ENCODE results near the gene TUBB2A.
A peak's percentile ranks its signal among the peaks of the same experiment; 100 is the strongest.
"Not testable (repeated sequence)": the region's sequence is repeated elsewhere in the genome, so short reads cannot be mapped to it uniquely, and the experiment has no call there.

Gene TUBB2A

DNA sequence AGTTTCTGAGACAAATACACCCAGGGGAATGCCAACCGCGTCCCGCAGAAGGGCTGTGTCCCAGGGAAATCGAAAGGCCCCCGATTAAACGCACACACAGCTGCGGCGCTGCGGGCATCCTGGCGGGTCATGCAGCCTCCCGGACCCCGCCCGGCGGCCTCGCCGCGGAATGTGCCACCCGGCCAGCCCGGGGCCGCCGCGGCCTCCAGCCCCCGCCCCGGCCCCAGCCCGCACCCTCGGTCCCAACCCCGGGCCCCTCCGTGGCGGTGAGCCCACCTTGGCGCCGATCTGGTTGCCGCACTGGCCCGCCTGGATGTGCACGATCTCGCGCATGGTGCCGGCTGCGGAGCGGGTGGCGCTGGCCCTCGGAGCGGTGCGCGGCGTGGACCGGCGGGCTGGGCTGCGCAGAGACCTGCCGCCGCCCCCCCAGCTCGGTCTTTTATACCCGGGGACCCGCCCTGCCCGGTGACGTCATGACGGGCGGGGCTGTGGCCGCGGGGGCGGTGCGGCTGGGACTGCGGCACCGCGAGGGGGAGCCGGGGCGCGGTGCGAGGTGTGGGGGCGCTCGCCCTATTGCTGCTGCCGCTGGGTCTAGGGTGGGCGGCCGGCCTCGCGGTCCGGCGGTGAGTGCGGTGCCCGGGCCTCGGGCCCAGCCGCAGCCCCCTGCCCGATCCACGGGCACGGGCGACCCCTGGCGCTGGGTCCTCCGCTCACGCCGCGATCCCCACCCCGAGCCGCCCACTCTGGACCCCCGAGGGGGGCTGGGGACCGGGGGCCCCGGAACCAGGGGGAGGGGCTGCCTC, at the start of gene TUBB2A:
TSS of gene TUBB2A (minus strand) at position 414 of the 803 bp plus-strand sequence. CDS start at position 333, 81 bp downstream.
- peak; percentile 80 to 83 (median 80) for DNase-seq

DNA sequence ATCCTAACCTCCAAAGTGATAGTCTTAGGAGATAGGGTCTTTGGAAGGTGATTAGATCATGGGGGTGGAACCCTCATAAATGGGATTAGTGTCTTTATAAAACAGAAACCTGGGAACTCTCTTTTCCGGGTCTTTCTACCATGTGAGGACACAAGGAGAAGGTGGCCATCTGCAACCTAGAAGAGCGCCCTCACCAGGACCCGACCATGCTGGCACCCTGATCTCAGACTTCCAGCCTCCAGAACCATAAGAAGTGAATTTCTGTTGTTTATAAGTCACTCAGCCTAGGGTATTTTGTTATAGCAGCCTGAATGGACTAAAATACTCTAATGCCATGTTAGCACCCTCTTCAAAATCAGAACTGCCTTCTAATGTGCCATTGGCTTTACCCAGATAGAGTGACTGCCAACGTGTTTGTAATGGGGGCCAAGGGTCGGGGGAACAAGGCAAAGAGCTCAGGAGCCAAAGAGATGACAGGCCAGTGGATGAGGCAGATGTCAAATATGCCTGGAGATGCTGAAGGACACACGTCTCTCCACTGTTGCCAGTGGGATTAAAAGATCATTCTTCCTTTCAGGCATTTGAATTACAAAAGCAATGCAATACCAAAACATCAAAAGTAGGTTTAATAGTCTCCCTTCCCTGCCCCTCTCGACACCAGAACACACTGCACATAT, 49.1 kb upstream of the TUBB2A start:
- no peak for DNase-seq

DNA sequence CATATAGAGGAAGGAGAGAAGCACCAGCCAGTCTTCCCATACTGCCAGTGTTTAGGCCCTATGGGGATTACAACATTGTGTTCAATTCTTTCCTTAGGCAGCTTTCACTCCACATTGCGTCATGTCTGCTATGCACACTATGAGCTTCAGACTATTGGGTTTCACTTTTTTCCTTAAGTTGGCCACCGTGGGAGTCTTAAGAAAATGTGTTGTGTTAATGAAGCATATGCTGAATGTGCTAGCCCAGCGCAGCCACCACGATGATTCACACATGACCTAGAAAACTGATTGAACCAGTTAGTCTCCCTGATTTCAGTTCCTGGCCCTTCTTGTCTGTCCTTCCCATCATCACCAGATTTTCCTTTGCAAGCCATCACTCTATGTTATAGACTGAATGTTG, 48.6 kb upstream of the TUBB2A start:
- DNase-seq = no peak

DNA sequence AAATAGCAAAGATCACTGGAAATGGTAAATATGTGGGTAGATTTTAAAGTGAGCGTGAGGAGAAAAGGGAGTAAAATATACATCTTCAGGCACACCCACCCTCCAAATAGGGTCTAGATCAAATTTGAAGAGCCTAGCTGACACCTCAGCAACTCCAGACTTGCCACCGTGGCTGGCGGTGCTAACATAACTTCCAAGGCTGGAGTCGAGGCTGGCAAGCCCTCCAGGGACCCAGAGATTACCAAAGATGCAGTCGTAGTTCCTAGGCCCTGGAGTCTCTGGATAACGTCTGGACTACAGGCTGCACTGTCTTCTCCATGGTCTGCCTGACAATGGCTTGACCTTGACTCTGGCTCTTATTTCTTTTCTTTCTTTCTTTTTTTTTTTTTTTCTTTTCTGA, 47.6 kb upstream of the TUBB2A start:
- DNase-seq = no peak

DNA sequence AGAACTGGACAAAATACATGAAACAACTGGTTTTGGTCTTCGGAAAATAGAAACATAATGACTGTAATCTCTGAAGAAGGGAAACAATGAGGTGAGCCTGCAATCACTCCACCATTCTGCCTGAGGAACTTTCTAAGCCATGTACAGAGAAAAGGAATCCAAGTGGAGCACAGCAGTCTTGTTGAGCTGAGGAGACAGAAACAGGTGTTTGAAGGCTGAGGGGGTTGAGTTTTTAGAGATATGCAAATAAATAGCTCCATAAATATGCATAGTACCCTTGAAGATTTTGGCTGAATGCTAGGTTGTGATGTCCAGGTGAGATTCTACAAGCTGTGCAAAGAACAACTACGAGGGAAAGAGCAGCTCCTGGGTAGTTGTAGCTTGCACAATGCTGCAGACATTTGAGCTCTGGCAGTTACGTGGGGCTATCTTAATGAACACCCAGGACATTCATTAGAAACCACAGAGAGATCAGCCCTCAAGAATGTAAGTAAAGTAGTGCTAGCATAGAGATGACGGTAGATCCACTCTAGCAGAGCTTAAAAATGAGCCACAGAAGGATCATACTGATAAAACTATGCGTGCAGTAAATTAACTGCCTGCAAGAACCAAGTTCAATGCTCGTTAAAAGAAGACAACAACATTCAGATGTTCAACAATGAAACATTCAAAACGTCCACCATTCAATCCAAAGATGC, 45.8 kb upstream of the TUBB2A start:
- DNase-seq = no peak

DNA sequence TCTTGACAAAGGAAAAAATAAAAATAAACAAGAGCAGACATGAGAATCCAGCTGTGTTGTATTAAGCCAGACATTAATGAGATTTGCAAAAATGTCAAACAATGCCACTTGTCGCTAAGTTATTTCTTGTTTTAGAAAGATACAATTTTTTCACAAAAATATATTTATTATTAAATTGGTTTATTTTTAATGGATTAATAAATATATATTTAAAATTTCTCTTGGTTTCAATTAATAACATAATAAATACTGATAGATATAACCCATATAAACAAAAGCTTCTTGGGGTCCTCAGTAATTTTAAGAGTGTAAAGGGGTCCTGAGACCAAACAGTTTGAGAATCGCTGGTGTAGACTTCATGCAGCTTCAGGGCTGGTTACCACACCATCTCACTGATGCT, 44.0 kb upstream of the TUBB2A start:
- DNase-seq = no peak

DNA sequence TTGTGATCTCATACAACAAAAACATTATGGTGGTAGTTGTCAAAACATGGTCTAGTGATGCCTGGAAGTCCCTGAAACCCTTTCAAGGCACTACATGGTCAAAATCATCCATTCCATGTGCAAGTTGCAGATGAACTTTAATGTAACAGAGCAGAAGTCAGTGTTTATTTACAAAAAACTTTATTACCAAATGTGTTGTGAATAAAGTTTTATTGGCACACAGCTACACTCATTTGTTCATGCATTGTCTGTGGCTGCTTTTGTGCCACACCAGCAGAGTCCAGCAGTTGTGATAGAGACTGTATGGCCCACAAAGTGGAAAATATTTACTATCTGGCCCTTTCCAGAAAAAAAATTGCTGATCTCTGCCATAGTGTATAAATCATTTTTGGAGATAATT, 43.3 kb upstream of the TUBB2A start:
- no peak for DNase-seq

DNA sequence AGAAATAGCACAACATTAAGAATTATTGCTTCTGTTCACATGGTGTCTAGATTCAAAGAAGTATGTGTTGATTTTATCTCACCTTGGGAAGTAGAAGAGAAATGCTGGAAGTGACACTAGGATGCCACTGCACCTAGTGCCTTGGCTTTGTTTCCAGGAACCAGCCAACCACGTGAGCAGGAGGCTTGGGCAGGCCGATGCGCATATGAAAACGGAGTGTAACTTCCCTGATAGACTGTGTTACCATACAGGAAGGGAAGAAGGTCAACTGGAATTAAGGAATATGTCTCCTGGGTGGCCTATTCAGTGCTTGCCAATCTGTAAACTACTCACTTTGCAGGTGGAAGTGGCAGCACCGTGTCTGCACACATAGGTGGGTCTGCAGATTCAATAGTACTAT, 42.0 kb upstream of the TUBB2A start:
- no peak for DNase-seq

DNA sequence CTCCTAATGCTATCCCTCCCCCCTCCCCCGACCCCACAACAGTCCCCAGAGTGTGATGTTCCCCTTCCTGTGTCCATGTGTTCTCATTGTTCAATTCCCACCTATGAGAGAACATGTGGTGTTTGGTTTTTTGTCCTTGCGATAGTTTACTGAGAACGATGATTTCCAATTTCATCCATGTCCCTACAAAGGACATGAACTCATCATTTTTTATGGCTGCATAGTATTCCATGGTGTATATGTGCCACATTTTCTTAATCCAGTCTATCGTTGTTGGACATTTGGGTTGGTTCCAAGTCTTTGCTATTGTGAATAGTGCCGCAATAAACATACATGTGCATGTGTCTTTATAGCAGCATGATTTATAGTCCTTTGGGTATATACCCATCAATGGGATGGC, 40.4 kb upstream of the TUBB2A start:
- DNase-seq = not testable (repeated sequence)

DNA sequence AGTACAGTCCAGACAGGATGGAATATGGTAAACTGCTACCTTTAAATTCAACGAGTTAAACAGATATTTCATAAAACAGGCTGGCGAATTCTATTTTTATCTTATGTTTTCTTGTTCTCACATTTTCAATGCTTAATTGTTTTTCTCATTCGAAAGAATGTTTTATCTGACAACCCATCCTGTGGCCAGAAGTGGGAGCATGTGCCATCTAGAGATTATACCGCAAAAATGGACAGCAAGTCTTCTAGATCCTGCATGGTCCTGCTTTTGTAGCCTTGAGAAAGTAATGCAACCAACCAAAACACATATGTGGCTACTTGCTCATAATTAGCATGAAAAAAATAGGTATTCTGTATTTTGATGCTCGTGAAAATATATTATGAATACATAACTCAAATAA, 39.4 kb upstream of the TUBB2A start:
- DNase-seq = no peak

DNA sequence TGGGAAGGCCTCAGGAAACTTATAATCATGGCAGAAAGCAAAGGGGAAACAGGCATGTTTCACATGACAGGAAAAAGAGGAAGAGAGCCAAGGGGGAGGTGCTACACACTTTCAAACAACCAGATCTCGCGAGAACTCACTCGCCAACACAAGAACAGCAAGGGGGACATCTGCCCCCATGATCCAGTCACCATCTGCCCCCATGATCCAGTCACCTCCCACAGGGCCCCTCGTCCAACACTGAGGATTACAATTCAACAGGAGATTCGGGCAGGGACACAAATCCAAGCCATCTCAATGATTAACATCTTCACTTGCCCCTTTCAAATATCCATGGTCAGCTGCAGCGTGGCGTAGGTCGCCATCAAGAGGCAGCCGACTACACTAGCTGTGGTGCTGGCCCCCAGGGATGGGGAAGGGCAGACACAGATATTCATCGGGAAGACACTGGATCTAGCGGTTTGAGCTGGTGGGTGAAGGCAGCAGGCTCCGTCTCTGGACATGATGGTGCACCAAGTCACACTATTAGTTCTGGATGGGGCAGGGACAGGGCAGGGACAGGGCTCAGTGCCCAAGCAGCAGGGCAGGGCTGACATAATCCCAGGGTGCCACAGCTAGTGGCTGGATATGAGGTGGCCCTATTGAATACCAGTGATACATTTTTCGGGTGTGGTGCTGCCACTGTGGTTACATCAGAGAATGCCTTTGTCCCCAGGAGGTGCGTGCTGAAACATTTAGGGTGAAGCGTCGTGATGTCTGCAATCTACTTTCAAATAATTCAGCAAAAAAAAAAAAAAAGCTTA, 38.6 kb upstream of the TUBB2A start:
- DNase-seq = peak in 1 of 3 experiments; percentile 15

DNA sequence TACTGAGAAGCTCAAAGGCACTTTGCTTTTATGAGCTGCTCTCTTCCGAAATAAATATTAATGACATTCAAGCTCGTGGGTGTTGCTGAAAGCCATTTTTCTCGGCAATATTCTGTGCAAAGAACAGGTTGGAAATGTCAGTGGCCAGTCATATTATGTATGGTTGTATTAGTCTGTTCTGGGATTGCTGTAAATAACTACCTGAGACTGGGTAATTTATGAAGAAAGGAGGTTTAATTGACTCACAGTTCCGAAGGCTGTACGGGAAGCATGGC, 38.0 kb upstream of the TUBB2A start:
- DNase-seq = no peak

DNA sequence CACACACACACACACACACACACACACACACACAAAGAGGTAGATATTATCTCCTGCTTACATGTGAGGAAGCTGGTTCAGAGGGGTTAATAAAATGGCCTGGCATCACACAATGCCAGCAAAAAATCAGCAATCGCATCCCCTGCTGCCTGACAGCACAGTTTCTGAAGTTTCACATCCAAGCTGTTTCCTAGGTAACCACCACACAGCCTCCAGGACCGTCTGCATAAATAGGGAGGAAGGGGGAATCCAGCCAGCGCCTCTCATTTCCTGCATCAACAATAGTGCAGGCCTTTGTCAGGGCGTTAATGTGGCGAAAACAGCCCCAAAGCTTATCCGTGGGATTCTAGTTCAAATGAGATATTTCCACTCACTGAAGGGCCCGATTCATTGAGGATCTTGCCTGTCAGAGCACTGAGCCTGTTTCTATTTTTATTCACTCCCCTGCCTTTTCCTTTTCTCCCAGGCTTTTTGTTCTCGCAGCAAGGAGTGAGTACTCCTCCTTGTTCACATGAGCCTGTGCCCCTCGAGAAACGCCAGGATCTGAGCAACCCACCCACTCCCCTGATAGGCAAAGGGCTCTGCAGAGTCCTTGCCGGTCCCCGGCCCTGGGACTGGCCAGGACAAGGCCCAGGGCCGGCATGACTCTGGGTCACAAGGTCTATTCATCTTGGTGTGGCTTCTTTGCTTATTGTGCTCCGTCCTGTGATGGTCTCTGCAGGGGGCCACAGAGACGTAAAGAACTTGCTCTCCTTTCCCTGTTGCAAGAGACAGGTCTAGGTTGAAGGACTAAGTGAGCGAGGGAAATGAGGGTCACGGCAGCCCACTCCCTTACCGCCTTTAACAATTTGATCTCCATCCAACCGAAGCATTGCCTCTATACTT, 37.4 kb upstream of the TUBB2A start:
- DNase-seq = peak in 2 of 3 experiments; percentile 60 to 81

DNA sequence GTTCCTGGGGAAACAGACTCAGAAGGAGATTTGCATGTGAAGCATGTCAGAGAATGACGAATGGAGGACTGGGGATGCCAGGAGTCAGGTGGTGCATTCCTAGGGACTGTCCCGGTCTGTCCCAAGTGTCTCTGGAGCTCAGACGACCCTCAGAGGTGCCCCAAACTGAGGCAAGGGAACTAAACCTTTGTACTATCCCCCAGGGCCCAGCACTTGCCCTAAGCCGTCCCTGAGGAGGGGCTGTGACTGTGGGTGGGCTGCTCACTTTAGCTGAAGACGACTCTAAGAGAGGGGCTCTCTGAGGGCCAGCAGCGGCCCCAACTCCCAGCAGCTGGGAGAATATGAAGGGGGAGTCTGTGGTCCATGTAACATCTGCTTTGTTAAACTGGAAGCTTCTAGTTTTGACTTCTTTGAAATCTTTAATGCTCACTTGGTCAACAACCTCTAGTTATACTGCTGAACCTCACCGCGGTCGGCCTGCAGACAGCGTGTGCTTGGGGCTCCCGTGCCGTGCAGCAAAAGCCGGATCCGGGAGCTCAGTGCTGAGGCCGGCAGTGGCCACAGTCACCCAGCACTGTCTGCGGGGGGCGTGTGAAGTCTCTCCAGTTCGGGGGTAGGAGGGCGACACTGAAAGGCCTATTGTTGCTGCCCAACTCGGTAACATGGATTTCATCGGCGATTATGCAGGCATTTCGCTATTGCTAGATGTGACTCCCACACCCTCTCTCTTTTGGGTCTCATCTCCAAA, 35.9 kb upstream of the TUBB2A start:
- no peak for DNase-seq

DNA sequence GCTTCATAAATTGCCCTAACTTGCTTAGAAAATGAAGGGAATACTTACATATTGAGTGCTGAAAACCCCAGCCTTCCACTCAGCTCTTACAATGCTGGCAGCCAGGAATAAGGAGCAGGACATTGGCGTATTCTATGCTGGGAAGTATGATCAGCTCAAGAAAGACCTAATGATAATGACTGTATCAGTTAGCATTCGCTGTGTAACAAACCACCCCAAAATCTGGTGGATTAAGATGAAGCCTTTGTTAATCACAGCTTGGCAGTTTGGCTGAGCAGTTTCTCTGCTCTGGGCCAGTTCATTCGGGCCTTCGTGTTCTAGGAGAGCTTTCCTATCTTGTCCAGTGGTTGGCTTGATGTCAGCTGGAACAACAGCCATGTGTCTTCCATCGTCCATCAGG, 33.4 kb upstream of the TUBB2A start:
- DNase-seq = no peak

DNA sequence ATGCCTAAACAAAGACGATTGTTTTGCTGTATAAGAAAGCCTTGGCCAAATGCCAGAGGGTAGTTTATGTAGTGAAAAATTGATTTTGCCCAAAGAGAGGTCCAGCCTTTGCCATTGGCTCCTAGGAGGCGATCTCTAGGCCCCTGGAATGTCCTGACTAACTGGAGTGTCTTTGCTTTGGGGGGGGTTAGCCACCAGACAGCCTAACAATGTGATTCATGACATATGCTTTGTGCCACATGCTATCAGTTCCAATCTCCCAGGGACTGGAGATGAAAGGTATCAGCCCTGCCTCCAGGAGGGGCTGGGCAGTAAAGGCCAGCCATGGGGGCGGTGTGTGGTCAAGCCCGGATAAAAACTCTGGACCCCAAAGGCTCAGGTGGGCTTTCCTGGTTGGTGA, 32.7 kb upstream of the TUBB2A start:
- no peak for DNase-seq

DNA sequence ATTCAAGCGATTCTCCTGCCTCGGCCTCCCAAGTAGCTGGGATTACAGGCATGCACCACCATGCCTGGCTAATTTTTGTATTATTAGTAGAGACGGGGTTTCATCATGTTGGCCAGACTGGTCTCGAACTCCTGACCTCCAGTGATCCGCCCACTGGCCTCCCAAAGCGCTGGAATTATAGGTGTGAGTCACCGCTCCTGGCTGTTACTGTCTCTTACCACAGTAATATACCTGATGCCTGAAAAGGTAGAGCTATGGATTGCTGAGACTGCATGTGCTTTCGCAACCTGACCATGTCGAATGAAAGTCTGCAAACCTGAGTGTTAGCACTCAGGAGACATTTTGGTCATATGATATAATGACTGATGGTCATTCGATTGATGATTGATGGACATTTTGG, 31.8 kb upstream of the TUBB2A start:
- not testable (repeated sequence) for DNase-seq

DNA sequence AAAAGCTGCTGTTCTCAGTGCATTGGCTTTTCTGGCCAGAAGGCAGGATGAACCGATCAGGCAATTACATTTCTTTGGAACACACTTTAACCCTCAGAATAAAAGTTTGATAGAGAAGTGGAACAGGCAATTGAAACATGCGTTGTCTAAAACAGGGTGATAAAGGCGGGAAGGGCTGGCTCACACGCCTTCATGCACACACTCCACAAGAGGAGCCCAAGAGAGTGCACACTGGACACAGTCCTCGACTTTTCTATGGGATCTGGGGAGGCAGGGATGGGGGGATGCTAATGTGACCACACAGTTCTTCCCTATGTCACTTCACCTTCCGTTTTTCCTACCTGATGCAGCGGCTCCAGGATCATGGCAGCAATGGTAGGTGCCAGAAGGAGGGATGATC, 30.9 kb upstream of the TUBB2A start:
- no peak for DNase-seq

DNA sequence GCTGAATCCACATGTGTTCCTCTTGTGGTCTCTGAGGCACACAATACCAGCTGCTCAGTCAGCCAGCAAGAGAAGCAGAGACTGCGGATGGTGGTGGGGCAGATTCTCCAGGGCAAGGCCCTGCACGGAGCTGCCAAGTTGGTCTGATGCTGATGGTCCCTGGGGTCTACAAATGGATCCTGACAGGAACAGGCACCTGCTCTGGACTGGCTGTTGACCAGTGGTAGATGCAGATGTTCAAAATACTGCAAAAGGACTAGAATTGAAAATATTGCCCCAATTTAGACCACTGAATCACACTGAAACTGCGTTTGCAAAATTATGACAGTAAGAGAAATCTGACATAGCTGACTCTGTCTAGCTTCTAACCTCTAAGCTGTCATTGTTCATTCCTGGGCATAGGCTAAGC, 29.6 kb upstream of the TUBB2A start:
- DNase-seq = no peak

DNA sequence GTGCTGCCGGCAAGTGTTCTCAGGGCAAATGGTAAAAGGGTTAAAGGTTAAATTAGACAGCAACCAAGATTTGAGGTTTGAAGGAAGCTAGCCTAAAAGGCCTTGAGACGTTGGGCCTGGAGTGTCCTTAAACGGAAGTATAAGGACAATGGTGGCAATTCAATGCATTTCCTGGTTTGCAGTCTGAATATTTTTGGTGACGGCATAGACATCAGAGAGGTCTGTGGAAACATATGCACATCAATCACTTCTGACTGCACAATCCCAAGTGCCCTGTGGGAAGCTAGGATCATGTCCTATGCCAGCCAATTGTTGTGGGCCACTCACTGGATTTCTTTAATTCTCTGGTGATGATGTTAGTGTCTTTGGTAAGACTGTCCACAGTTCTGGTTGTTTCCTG, 25.7 kb upstream of the TUBB2A start:
- no peak for DNase-seq

DNA sequence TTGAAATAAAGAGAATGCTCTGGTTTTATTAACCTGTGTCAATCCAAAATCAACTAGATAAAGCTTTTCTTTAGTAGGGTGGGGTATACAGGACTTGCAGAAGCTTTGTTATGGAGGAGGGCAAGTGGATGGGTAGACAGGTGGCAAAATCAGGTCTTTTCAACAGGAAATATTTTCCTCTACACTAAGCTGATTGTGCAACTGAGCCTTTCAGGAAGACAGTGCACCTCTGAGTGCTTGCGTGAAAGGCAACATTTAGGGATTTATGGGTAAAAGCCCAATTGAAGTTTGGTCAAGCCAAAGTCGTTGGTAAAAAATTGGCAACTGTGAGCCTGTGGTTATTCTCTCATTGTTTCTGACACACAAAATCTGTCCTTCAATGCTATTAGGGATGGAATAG, 23.8 kb upstream of the TUBB2A start:
- no peak for DNase-seq

DNA sequence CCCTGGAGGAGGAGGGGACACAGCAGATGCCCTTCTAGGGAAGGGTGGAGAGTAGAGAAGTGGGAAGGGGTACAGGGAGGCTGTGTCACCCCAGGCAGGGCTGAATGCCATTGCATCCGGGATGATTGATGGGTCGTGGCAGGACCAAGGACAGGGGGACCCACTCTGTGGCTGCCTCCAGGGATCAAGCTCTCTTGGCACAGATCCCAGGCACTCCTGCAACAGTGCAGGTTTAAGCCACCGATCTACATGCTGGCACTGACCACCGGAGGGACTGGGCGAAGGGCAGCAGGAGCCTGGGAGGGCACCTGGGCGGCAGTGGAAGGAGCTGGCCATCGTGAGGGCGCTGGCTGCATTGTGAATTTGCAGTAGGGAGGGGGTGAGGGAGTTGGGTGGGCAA, 22.6 kb upstream of the TUBB2A start:
- DNase-seq = peak in 1 of 3 experiments; percentile 18
